ENCODE results near the gene ACCSL.
A peak's percentile ranks its signal among the peaks of the same experiment; 100 is the strongest.

The ACCSL gene

DNA sequence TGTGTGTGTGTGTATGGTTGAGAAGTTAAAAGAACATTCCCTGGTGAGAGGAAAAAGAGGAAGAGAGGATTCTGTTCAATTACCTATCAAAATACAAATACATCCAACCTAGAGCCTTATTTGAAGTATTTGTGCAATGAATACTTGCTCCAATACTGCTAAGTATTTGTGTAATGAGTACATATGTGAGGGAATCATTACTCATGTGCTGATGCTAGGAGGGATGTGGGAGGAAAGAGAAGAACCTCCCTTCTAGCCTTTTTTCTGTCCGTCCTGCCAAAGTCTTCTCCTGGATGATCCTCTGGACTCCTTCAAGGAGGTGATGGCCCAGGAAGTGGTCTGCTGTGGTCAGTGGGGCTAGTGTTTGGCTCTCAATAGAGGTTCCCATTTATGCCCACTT, 36.0 kb upstream of the ACCSL start:
- no peak for TF ChIP-seq CTCF (conservative IDR thresholded peaks at IDR 0.05; ENCODE audit: low read length)
- no peak overlapping the region for H3K4me3 ChIP-seq (ENCODE audit: low read length)
- DNase-seq (ENCODE audit: low read depth) = peak; percentile 74

DNA sequence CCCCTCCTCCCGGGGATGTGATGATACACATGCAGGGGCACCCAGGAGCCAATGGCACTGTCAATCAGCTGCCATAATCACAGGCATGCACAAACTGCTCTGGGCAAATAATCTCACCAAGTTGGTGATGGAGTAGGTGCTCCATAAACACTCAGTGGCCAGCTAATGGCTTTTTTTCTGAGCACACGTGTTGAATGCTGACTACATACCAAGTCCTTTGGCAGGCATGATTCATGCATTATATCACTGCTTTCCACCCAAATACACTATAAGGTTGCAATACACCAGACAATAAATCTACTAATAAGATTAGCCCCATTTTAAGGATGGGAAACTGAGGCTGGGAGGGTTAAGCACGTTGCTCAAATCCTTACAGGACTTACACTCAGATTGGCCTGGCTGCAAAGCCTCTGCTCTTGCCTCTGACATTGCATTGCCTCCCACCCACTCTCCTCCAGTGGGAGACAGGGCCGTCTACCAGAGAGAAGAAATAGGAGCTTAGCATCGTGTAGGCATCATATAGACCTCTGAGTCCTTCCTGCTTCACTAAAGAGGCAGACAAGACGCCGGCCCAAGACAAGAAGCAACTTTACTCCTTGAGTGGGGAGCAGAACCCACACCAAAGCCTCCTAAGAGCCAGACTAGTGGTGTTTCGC, 32.7 kb upstream of the ACCSL start:
- TF ChIP-seq CTCF (conservative IDR thresholded peaks at IDR 0.05; ENCODE audit: low read length) = no peak
- peak; percentile 65 for DNase-seq (ENCODE audit: low read depth)
- no peak overlapping the region for H3K4me3 ChIP-seq (ENCODE audit: low read length)

DNA sequence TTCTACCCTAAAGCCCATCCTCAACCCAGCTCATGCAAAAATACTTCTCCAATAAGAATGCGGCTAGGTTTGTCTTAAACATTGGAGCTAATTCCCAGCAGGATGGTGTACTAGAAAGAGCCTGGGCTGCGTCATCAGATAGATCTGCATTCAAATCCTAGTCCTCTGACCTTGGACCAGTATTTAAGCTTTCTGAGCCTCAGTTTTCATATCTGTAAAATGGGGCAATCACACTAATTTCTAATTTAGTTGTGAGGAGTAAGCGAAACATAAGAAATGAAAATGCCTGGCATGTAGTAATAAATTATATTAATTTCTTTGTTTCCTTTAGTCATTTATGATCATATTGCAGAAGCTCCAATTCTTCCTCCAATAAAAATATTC, 32.2 kb upstream of the ACCSL start:
- no peak for TF ChIP-seq CTCF (conservative IDR thresholded peaks at IDR 0.05; ENCODE audit: low read length)
- H3K4me3 ChIP-seq (ENCODE audit: low read length) = no peak overlapping the region
- no peak for DNase-seq (ENCODE audit: low read depth)

GRCh38 chr11:44016131-44016530, 31.6 kb upstream of the ACCSL start:
- no peak overlapping the region for H3K4me3 ChIP-seq (ENCODE audit: low read length)
- peak; percentile 89 for DNase-seq (ENCODE audit: low read depth)
- TF ChIP-seq CTCF (conservative IDR thresholded peaks at IDR 0.05; ENCODE audit: low read length) = no peak

GRCh38 chr11:44016546-44017442, 31.0 kb upstream of the ACCSL start:
- no peak for DNase-seq (ENCODE audit: low read depth)
- no peak overlapping the region for H3K4me3 ChIP-seq (ENCODE audit: low read length)
- no peak for TF ChIP-seq CTCF (conservative IDR thresholded peaks at IDR 0.05; ENCODE audit: low read length)

DNA sequence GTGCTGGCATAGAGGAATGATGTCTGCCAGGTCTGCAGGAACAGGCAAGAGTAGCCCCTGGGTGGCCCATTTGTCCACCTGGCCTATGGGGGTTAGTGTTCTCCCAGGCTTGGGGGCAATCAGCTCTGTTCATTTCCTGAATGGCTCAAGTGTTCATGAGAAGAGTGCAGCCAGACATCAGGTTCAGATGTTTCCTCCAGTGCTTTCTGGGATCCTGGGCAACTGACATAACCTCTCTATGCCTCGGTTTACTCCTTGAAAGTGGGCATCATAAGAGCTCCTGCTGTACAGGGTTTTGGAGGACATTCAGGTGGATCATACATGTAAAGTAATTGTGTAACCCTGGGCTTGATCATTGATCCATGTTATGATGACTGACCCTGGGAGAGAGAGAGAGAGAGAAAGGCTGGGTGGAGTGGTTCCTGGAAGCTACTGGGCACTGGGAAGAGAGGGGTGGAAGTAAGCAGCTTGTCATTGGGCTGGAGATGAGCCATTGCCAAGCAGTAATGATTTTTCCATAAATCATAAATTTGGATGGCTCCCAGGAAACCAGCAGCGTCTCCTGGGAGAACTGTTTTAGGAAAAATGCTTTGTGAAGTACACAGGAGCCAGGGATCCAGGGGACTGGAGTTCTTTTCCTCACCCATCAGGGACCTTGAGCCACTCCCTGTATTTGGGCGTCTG, 30.2 kb upstream of the ACCSL start:
- H3K4me3 ChIP-seq (ENCODE audit: low read length) = no peak overlapping the region
- DNase-seq (ENCODE audit: low read depth) = peak; percentile 31

More for the DNA sequence above, 30.2 kb upstream of the ACCSL start:
- TF ChIP-seq CTCF (conservative IDR thresholded peaks at IDR 0.05; ENCODE audit: low read length) = no peak

Measured in AG10803 (cell line).